Astrocyte of the spinal cord (primary cell): ENCODE data around the gene DCTN5.

Experiments
- DNase-seq: peaks from one replicate; pipeline ENCODE4 v3.0.0; 2011; ENCODE audit warnings: low read depth, low spot score
- H3K4me3 ChIP-seq: 2 replicates; pipeline ENCODE4 v1.5.1; 2011; ENCODE audit warnings: low read depth, mild to moderate bottlenecking, low read length, moderate library complexity
- in situ Hi-C: cut with HindIII; loops from 2 replicates; pipeline ENCODE4 v1.10.0; 2017; ENCODE audit warnings: low sequenced_read_pairs
- TF ChIP-seq, protein P1 (sequence below): IDR thresholded peaks from 2 replicates; pipeline ENCODE4 v1.5.1; 2012; ENCODE audit warnings: low read depth, mild to moderate bottlenecking, low read length, inconsistent platforms

The DCTN5 gene

DNA sequence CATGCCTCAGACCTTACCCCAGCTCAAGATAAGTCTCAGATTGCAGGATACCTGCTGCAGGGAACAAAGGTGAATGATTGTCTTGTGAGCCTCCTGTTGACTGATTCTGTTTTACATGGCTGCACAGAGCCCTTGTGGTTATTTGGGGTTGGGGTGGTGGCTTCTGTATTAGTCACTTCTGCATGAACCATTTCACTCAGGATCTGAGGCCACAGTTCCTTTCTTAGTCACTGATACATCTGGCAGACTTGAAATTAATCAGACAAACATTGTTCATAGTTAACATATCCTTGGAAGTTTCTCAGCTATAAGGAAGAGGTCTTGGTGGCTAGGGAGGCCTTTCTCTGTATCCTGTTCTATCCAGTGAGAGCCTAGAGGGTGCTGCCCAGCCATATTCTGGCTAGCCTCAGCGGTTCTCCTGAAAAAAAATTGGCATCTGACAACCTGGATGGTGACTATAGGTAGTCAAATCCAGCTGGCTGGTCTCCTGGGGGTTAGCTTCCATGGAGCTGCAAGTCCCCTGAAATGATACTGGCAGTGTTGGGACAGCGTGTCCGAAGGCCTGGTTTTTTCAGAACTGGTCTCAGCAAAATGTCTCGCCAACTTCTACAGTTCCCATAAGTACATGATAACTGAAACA is 29.0 kb downstream of the DCTN5 start:
- H3K4me3 ChIP-seq: no peak overlapping the region
- TF ChIP-seq, protein P1, sequence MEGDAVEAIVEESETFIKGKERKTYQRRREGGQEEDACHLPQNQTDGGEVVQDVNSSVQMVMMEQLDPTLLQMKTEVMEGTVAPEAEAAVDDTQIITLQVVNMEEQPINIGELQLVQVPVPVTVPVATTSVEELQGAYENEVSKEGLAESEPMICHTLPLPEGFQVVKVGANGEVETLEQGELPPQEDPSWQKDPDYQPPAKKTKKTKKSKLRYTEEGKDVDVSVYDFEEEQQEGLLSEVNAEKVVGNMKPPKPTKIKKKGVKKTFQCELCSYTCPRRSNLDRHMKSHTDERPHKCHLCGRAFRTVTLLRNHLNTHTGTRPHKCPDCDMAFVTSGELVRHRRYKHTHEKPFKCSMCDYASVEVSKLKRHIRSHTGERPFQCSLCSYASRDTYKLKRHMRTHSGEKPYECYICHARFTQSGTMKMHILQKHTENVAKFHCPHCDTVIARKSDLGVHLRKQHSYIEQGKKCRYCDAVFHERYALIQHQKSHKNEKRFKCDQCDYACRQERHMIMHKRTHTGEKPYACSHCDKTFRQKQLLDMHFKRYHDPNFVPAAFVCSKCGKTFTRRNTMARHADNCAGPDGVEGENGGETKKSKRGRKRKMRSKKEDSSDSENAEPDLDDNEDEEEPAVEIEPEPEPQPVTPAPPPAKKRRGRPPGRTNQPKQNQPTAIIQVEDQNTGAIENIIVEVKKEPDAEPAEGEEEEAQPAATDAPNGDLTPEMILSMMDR: no peak
- in situ Hi-C loops: no loop called here
- DNase-seq: peak; percentile 85

DNA sequence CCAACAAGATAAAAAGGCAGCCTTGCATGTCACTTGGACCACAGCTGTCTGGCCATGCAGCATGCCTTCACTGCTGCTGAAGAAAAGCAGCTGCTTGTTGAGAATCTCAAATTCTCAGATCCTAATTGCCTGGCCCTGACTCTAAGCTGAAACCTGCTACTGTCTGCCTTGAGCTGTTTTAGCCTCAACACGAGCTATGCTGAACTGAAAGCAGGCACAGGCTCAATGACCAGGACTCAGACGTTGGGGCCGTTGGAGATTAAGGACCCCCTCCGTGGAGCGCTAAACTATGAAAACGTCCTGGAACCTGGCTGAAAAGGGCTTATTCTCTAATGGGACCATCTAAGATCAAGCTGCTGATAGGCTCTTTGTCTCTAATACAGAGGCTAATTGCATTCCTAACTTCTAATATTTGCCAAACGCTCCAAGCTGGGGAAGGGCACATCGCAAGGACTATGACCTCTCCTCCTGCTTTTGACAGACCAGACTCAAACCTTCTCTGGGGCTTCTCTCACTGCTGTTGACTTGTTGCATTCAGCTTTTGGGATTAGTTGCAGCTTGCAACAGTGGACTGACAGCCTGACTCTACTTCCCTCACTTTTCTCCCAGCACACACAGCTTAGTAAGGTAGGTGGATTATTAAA is 32.8 kb downstream of the DCTN5 start:
- no peak for DNase-seq
- TF ChIP-seq, protein P1: no peak

DNA sequence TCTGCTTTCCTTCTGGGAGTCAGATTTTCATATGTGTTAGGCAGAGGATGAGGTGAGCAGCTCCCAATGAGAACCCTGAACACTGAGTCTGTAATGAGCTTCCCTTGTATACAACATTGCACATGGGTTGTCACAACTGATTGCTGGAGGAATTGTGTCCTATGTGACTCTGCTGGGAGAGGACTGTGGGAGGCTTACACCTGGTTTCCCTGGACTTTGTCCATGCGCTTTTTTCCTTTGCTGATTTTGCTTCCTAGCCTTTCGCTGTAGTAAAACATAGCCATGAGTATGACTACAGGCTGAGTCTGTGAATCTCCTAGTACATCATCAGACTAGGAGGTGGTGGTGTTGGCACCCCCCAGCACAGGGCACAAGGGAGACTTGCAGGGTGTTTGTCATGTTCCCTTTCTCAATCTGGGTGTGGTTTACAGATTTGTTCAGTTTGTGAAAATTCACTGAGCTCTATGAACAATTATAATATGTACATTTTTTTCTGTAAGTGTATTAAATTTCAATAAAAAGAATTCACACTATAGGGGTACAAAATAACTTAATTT is 35.7 kb downstream of the DCTN5 start:
- TF ChIP-seq, protein P1: no peak

More for the DNA sequence above, 32.8 kb downstream of the DCTN5 start:
- no peak overlapping the region for H3K4me3 ChIP-seq
- in situ Hi-C loops: no loop called here

GRCh38 chr16:23678430-23679273 is 37.4 kb downstream of the DCTN5 start, which contains the start of gene PLK1:
TSS of gene PLK1 (plus strand) at chr16:23678889. CDS start at chr16:23678933, 44 bp downstream.
- in situ Hi-C loops: no loop called here
- H3K4me3 ChIP-seq: peak within 1 kb of the TSS; percentile 70
- peak; percentile 85 for DNase-seq
- TF ChIP-seq, protein P1: peak; percentile 43

More for the DNA sequence above, 35.7 kb downstream of the DCTN5 start:
- no peak for DNase-seq
- in situ Hi-C loops: no loop called here
- H3K4me3 ChIP-seq: no peak overlapping the region

- in situ Hi-C loops: no loop called here
- TF ChIP-seq, protein P1: no peak
- DNase-seq: peak; percentile 28
Observed at GRCh38 chr16:23679274-23679985, 38.2 kb downstream of the DCTN5 start.

GRCh38 chr16:23679986-23680336 is 38.7 kb downstream of the DCTN5 start:
- no peak for DNase-seq
- H3K4me3 ChIP-seq: peak overlapping the region; percentile 70
- in situ Hi-C loops: no loop called here
- TF ChIP-seq, protein P1: no peak

More at GRCh38 chr16:23679274-23679985, 38.2 kb downstream of the DCTN5 start:
- H3K4me3 ChIP-seq: peak overlapping the region; percentile 70
